GM21619 (cell line): Measurements from ENCODE around the gene BST1.

ENCODE experiments used
- ATAC-seq: cut with Tn5 transposase; IDR thresholded peaks from one replicate; pipeline ENCODE4 v1.9.1; 2021; ENCODE audit not compliant: unreplicated experiment

BST1 gene, protein sequence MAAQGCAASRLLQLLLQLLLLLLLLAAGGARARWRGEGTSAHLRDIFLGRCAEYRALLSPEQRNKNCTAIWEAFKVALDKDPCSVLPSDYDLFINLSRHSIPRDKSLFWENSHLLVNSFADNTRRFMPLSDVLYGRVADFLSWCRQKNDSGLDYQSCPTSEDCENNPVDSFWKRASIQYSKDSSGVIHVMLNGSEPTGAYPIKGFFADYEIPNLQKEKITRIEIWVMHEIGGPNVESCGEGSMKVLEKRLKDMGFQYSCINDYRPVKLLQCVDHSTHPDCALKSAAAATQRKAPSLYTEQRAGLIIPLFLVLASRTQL

DNA sequence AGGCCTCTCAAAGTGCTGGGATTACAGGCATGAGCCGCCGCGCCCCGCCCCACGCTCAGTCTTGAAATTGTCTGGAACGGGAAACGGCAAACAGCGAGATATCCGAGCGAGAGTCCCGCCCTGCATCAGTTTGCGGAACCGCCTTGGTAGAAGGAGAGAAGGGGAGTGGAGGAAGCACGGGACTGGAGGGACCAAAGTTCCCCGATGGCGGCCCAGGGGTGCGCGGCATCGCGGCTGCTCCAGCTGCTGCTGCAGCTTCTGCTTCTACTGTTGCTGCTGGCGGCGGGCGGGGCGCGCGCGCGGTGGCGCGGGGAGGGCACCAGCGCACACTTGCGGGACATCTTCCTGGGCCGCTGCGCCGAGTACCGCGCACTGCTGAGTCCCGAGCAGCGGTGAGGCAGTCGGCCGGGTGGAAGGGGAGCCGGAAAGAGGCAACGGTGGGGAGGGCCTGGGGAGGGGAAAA is at the start of gene BST1:
BST1 (plus strand) TSS at position 125 of the 463 bp plus-strand sequence; CDS start at position 205, 80 bp downstream.
- ATAC-seq: peak; percentile 90

DNA sequence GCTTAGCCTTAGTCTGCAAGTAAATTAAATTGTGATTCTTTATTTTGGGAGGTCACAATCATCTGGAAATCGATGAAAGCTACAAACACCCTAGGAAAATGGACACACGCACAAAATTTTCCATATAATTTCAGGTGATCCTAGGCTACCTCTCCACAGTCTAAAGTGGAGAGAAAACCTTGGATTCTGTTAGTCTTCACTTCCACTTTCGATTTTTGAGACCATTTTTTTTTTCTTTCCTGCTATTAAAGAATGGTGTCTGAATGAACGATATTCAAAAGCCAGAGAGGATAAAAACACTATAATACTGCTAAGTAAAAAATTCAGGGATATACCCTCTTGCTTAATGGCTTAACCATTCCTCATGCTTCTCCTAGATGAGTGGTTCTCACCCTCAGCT is 49.4 kb upstream of the BST1 start:
- ATAC-seq: no peak

DNA sequence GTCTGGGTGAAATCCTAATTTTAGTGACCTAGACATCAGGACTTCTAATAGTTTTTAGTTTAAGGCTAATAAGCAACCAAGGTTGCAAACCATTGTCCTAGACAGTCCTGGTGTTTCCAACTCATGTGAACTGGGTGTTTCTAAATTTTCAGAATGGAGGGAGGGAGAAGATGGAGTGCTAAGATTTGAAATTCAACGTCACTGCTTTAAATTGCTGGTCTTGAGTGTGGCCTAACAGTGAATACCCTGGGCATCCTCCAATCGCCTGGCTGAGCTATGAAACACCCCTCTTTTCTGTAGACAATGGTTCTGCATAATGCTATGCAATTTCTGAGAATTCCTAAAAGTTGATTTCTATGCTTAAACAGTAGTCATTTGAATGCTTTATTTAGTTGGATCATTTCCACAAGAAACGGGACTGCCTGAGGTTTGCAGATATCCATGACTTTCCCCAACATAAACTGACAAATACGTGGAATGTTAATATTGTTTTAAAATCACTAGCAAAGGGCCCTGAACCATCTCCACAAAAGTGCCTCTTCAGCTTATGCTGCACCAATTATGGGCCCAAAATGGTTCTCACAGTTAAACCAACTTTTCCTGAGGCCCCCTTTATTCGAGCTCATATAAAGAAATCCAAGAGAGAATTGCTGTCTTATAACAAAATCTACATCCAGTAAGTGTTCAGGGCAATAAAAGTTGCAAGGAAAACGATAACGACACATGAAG is 48.8 kb upstream of the BST1 start:
- no peak for ATAC-seq

DNA sequence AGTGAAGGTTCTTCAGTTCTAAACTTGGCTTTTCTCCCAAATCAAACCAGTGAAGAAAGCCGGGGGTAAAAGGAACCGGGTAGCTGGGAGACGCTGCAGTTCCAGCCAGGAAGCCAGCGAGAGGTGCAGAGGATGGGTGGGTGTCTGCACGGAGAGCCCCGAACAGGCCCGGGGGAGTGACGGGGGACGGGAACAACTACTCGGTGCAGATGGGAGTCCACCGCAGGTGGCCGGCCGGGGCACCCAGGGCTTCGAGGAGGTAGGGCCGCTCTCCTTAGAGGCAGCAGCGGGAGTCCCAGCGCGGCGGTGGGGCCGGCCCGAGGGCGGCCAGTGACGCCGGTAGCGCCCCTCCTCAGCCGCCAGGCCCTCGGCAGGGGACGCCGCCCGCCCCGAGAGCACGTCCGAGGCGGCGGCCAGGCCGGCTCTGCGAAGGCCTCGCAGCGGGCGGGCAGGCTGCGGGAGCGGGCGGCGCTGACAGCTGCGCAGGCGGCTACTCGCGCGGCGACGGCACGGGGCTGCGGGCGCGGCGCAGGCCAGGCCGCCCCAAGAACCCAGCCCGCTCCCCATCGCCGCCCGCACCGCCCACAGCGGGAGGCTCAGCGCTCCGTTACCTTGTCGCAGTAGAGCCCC is 48.2 kb upstream of the BST1 start:
- peak; percentile 45 for ATAC-seq

DNA sequence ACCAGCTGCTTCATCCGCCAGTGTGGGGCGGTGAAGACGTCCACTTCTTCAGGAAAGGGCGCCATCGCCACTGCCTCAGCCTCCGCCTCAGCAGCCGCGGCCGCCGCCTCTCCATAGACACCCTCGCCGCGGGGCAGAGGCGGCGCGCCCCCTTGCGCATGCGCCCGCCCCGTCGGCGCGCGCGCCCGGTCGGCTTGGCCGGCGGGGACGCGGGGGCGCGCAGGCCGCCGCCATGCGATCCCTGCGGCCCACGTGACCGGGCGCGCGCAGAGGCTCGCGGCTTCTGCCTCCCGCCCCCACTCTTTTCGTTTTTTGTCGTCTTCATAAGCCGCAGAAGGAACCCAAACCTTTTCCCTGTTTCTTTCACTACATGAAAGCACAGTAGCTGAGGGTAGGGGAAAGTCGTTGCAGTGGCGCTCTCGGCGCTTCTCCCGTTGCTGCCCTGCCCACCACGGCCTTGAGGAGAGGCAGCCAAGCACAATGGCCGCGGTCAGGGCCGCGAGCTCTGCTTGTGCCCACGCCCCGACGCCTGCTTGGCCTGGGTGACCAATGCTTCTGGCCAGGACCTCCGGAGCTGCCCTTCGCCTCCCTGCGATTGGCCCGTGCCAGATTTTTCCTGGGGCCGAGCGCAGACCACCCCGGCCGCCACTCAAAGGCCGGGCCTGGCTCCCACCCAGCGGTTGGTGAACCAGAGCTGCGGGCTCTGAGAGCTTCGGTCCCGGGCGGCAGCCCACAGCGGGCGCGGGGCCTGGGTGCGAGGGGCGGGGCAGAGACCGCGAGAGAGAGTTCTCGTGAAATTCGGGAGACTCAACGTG is 47.4 kb upstream of the BST1 start, which contains the start of gene FBXL5:
FBXL5 (minus strand) TSS at position 135 of the 815 bp plus-strand sequence; CDS start at position 65, 70 bp downstream.
- peak; percentile 62 for ATAC-seq

DNA sequence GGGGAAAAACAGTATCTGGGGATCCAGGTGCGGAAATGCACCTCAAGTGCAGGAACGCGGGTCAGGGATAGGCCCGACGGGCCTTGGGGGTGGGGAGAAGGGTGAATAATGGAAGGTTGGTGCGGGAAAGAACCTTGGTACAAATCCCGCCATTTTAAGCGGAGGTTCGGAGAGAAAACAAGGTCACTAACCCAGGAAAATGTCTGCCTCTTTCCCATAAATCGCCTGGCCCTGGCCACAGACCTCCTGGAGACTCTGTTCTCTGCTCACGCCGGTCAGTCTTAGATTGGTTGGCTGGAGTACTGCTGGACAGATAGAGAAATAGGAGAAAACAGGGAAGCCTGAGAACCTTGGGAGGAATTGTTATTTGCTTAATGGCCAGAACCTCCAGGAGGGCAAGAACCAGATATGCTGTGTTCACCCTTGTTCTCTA is 46.8 kb upstream of the BST1 start:
- ATAC-seq: no peak

DNA sequence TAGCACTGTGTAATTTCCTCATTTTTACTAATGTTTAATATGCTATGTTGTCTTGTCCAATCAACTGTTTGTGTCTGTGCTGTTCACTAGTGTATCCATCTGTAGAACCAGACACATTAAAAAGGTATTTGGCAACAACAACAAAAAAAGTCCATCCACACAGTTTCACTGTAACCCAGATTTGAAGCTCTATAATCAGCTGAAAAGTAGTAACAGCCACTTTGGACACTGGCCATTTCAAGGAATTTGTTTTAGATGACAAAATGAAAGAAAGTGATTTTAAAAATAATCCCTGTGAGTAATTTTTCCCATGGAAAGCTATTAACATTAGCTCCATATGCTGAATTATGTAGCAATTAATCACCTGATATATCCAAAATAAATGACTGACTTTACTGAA is 45.5 kb upstream of the BST1 start:
- no peak for ATAC-seq

DNA sequence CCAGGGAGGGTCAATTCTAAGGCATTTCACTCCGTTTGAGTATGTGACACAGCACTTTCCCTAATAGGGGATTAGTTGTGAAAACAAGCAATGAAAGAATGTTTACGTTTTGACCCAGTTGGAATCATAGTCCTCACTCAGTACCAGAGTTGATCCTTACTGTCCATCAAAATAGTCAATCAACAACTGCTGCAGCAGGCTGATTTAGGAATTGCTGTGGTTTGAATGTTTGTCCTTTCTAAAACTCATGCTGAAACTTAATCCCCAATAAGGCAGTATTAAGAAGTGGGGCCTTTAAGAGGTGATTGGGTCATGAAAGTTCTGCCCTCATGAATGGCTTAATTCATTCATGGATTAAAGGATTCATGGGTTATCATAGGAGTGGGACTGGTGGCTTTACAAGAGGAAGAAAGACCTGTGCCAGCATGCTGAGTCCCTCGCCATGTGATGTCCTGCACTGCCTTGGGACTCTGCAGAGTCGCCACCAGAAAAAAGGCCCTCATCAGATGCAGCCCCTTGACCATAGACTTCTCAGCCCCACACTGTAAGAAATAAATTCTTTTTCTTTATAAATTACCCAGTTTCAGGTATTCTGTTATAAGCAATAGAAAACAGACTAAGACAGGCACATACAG is 44.6 kb upstream of the BST1 start:
- ATAC-seq: no peak

DNA sequence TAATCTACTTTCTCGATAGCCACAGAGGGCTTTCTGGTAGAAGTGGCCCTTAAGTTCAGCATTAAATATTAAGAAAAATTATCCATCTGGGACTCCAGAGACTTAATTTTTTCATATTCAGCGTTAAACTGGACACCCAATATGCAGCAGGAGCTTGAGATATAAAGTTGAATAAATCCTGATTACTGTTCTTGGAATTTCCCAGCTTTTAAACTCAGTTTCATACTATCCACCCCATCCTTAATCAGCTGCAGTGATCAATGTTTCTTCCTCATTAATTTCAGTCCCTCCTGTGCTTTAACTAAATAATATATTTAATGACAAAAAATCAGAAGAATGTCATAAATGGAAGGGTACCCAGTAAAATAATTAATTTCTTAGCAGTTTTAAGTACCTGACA is 44.1 kb upstream of the BST1 start:
- ATAC-seq: no peak

DNA sequence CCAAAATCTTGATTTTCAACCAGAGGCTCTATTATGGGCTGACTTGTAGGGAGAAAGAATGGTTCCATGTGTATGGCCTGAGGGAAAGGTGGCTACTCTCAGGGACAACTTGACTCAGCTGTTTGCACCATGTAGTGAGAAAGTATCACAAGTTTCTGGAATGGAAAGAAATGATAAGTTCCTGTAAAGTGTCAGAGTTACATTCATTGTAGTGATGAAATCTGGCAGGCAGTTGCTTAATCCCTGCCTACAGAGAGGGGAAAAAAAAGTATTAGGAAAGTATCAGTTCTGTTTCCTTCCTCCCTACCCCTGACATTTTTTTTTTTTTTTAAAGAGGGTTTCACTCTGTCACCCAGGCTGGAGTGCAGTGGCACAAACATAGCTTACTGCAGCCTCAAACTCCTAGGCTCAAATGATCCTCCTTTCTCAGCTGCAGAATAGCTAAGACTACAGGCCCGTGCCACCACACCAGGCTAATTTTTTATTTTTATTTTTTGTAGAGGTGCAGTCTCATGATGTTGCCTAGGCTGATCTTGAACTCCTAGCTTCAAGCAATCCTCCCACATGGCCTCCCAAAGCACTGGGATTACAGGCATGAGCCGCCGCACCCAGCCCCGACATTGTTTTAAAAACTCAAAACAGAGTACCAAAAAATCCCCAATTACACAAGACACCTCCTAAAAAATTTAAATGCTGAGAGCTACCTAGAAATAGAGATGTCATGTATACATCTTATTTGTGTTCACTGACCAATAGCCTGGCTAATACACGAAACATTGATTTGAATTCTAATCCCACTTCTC is 42.9 kb upstream of the BST1 start:
- no peak for ATAC-seq

DNA sequence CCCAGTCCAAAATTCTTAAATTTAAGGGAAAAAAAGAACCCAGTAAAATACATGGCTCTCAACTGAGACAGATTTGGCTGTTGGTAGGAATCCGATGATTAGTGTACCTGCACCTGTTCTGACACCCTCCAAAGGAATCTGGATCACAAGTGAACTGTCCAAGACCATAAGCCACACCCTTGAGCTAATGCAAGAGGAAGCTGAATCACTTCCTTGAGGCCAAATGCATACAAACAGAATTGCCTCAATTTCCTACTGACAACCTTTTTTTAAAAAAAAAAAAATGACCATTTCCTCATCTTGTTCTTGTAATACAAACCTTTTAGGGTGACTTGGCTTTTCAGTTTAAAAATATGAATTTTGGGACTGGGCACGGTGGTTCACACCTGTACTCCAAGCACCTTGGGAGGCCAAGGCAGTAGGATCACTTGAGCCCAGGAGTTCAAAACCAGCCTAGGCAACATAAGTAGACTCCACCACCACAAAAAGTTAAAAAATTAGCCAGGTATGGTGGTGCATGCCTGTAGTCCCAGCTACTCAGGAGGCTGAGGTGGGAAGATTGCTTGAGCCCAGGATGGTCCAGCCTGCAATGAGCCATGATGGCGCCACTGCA is 37.0 kb upstream of the BST1 start:
- no peak for ATAC-seq

DNA sequence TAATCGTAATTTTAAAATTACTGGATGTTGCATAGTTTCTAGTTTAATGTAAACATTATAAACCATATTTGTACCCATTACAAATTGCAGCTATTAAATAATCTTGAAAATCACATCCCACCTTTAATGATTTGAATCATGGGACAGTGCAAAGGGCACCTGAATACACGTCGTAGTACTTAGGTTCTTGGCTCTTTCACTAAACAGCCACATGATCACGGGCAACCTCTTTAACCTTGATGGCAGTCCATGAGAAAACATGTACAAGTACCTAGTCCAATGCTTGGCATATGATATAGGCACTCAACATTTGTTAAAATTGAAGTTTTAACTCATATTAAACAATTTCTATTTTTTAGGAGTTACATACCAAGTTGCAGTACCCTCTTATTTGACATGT is 35.9 kb upstream of the BST1 start:
- ATAC-seq: no peak

DNA sequence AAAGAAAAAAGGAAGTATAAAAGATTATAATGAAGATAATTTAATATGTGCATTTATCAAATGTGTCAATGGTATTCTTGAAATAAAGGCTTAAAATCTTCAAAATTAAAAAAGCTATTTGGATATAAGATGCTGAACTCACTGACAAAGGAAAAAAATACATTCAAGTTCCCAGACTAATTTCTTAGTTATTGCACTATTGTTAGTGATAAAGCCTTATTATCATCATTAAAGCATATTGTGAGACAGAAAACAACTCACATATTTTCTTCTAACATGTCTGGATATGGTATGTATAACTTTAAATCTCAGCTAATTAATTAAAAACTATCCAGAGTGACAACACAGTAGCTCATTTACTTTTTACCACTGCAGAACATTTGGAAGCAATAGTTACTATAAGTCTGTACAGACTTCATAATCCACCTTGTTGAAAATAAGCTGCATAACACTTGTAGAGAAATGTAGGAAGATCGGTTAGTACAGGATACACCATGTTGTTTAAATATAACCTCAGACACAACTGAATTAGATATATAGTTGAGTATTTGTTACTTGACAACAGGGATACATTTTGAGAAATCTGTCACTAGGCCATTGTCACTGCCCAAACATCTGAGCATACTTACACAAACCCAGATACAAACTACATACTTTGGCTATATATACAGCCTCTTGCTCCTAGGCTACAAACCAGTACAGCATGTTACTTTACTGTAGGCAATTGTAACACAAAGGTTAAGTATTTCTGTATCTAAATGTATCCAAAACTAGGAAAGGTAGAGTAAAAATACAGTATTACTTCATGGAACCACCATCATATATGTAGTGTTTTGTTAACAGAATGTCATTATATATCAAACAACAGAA is 34.1 kb upstream of the BST1 start:
- no peak for ATAC-seq

DNA sequence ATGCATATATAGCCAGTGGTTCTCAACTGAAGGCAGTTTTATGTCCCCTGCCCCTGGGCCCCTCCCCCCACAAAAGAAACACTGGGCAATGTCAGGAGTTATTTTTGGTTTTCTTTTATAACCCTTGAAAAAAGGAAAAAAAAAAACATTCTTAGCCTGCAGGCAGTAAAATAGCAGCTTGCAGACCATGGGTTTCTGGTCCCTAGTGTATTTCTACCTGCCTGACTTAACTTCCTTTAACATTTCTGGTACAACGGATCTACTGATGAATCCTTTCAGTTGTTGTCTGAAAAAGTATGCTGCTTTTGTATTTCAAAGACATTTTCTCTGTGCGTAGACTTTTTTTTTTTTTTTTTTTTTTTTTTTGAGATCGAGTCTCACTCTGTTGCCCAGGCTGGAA is 32.3 kb upstream of the BST1 start:
- ATAC-seq: no peak

DNA sequence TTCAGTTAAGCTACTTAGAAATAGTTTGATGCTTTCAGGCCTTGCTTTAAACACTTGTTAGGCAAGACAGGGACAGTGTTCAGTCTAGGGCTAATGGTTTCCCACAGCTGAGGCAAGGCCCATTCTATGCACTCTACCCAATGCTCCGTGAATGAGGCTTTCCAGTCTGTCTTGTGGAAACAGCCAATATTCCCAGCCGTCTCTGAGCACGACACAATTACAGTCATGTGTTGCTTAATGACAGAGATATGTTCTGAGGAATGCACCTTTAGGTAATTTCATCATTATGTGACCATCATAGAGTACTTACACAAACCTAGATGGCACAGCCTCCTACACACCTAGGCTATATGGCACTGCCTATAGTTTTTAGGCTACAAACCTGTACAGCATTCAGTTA is 30.8 kb upstream of the BST1 start:
- no peak for ATAC-seq

DNA sequence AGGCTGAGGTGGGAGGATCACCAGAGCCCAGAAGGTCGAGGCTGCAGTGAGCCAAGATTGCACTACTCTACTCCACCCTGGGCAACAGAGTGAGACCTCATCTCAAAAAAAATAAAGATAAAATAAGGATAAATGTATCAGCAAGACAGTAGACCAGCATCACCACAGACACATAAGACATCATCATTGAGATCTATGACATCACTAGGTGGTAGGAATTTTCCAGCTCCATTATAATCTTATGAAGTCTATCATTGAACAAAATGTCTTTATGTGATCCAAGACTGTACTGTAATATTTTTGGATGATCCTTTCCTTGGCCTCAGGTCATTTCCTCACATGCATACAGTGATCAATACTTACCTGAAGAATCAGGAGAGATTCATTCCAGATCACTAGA is 29.5 kb upstream of the BST1 start:
- ATAC-seq: no peak

DNA sequence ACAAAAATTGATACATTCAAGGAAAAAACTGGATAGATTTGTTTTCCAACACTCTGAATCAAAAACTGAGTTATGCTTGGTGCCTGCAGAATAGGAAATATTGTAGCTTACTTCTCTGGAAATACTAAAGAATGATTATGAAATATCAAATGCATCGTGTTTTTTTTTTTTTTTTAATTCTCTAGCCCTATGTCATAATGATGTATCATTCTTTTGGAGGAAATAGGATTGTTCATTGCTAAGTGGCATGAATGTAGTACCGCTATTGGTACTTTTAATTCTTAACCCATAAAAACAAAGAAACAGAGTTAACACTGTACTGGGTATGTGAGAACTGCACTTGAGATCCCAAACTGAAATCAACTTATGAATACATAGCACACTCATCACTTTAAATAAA is 28.8 kb upstream of the BST1 start:
- ATAC-seq: no peak

DNA sequence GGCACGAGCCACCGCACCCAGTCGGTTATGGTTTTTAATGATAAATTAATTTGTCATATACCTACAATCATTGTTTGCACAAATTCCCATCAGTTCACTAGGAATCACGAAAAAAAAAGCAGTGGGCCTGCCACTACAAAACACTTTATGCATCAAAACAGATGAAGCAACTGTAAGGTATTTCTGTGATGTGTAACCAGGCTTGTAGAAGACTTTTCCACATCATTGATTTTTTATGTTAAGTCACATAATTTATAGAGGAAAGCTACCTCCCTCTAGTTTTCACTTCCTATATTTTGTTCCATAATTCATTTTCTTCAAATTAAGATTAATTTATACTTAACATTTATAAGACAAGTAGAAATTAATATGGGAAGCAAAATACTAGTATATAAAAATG is 27.9 kb upstream of the BST1 start:
- ATAC-seq: no peak
